ENCODE measurements around the gene ZNF578. TPM values are rescaled to one million over a fixed set of nuclear protein-coding genes. Genes with fewer than 3 reads are reported as not detected.
"Not testable (repeated sequence)": the region's sequence is repeated elsewhere in the genome, so short reads cannot be mapped to it uniquely, and the experiment has no call there.

The ZNF578 gene
- total RNA-seq, 2 experiments from 2014 or later = 1.9 to 3.0 TPM

DNA sequence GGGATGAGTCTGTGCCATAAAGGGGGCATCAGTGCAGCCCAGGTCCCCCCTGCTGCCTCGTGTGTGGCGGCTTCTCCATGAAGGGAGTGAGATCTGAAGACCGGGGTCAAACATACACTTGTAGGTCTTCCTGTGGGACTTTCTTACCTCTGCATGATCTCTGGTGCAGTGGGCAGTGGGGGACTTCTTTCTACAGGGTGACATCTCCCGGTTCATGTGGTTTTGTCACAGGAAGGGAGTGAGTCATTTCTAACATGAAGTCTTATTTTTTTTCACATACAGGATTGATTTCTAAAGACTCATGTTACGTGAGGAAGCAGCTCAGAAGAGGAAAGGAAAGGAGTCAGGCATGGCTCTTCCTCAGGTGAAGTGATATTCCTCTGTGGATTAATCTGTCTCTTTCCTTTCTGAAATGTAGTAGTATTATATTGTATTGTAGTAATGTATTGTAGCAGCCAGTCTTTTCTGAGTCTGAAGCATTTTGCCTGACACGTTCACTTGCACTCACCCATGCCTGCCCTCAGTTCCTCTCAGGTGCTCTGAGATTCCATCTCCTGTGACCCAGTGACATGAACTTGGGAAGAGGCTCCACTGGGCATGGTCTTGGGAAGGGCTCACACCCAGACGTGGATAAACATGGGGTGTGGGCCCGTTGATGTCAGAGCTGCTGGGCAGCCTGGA, 89.8 kb downstream of the ZNF578 start:
- peaks cover 94% of the 10 kb centered on the region for H3K36me3 Mint-ChIP-seq (ENCODE audit: low read depth)
- ChIA-PET CTCF (no interaction called here), POLR2A (no interaction called here)
- peak; percentile 36 for DNase-seq
- H3K4me3 Mint-ChIP-seq = no peak overlapping the region
- H3K9me3 Mint-ChIP-seq = peaks cover 47% of the 10 kb centered on the region
- H3K27ac Mint-ChIP-seq = peak overlapping the region; percentile 58
- H3K4me1 Mint-ChIP-seq = peaks cover 26% of the 10 kb centered on the region
- H3K27me3 Mint-ChIP-seq = no peaks in the 10 kb centered on the region

DNA sequence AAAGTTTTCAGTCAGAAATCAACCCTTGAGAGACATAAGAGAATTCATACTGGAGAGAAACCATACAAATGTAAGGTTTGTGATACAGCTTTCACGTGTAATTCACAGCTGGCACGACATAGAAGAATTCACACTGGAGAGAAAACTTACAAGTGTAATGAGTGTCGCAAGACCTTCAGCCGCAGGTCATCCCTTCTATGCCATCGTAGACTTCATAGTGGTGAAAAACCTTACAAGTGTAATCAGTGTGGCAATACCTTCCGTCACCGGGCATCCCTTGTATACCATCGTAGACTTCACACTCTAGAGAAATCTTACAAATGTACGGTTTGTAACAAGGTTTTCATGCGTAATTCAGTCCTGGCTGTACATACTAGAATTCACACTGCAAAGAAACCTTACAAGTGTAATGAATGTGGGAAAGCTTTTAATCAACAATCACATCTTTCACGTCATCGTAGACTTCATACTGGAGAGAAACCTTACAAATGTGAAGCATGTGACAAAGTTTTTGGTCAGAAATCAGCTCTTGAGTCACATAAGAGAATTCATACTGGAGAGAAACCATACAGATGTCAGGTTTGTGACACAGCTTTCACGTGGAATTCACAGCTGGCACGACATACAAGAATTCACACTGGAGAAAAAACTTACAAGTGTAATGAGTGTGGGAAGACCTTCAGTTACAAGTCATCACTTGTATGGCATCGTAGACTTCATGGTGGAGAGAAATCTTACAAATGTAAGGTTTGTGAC, 101.0 kb downstream of the ZNF578 start:
- POLR2A ChIA-PET = no interaction called here
- CTCF ChIA-PET = no interaction called here
- no peak overlapping the region for H3K4me3 Mint-ChIP-seq
- H3K27ac Mint-ChIP-seq = no peak overlapping the region
- H3K4me1 Mint-ChIP-seq = no peaks in the 10 kb centered on the region
- H3K36me3 Mint-ChIP-seq (ENCODE audit: low read depth) = peaks cover 83% of the 10 kb centered on the region
- DNase-seq = no peak
- no peaks in the 10 kb centered on the region for H3K27me3 Mint-ChIP-seq
- peaks cover 62% of the 10 kb centered on the region for H3K9me3 Mint-ChIP-seq

DNA sequence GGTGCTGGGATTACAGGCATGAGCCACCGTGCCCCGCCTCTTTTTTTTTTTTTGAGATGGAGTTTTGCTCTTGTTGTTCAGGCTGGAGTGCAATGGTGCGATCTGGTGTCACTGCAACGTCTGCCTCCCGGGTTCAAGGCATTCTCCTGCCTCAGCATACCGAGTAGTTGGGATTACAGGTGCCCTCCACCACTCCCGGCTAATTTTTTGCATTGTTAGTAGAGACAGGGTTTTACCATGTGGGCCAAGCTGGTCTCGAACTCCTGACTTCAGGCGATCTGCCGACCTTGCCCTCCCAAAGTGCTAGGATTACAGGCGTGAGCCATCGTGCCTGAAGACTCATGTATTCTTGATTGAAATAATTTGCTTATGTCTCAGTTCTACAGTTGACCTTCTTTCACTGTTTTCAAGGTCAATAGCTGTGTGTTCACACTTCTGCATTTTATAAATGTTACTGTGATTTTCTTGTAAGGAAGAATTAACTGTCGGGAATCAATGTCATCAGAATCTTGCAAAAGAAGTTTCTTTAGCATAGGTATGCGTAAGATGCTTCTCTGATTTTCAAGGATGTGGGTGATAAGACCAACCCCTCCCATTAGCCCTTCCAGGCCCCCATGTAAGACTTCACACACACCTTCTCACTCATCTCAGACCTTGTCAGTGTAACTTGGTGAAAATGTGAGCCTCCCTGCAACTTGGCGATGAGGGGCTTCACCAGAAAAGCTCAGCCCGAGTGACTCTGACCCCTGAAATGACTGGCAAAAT, 104.1 kb downstream of the ZNF578 start:
- H3K27ac Mint-ChIP-seq = no peak overlapping the region
- no peak overlapping the region for H3K4me3 Mint-ChIP-seq
- peaks cover 83% of the 10 kb centered on the region for H3K36me3 Mint-ChIP-seq (ENCODE audit: low read depth)
- POLR2A ChIA-PET = no interaction called here
- CTCF ChIA-PET = interaction anchor here (0.6 to 0.8 kb wide), 3 partner anchors 9 to 421 kb away, joined by 3 to 4 read pairs (median 3); no protein-coding TSS in a partner anchor
- H3K27me3 Mint-ChIP-seq = no peaks in the 10 kb centered on the region
- peaks cover 65% of the 10 kb centered on the region for H3K9me3 Mint-ChIP-seq
- DNase-seq = no peak
- H3K4me1 Mint-ChIP-seq = no peaks in the 10 kb centered on the region

DNA sequence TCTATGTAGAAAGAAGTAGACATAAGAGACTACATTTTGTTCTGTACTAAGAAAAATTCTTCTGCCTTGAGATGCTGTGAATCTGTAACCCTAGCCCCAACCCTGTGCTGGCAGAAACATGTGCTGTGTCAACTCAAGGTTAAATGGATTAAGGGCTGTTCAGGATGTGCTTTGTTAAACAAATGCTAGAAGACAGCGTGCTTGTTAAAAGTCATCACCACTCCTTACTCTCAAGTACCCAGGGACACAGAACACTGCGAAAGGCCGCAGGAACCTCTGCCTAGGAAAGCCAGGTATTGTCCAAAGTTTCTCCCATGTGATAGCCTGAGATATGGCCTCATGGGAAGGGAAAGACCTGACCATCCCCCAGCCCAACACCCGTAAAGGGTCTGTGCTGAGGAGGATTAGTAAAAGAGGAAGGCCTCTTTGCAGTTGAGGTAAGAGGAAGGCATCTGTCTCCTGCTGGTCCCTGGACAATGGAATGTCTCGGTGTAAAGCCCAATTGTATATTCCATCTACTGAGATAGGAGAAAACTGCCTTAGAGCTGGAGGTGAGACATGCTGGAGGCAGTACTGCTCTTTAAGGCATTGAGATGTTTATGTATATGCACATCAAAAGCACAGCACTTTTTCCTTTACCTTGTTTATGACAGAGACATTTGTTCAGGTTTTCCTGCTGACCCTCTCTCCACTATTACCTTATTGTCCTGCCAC, 105.5 kb downstream of the ZNF578 start:
- Mint-ChIP-seq H3K36me3 (ENCODE audit: low read depth) (peaks cover 83% of the 10 kb centered on the region), H3K27ac (peak overlapping the region; percentile 27), H3K9me3 (peaks cover 61% of the 10 kb centered on the region)
- H3K4me1 Mint-ChIP-seq, H3K4me3 Mint-ChIP-seq, H3K27me3 Mint-ChIP-seq, DNase-seq, POLR2A ChIA-PET: not testable (repeated sequence)
- CTCF ChIA-PET = interaction anchor here (0.6 kb wide), 1 partner anchor 327 kb away, joined by 3 read pairs; no protein-coding TSS in a partner anchor

DNA sequence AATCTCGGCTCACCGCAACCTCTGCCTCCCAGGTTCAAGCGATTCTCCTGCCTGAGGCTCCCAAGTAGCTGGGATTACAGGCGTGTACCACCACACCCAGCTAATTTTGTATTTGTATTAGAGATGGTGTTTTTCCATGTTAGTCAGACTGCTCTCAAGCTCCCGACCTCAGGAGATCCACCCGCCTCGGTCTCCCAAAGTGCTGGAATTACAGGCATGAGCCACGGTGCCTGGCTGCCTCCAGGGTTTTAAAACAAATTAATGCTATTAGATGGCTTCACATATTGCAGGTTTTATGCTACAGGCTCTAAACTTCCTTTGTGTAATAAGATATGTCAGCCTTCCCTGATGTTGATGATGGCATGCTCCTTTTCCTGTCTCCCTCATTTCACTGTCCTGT, 108.3 kb downstream of the ZNF578 start:
- Mint-ChIP-seq H3K9me3 (peaks cover 60% of the 10 kb centered on the region), H3K36me3 (ENCODE audit: low read depth) (peaks cover 79% of the 10 kb centered on the region)
- H3K4me3 Mint-ChIP-seq, H3K4me1 Mint-ChIP-seq, DNase-seq, H3K27me3 Mint-ChIP-seq, POLR2A ChIA-PET, H3K27ac Mint-ChIP-seq, CTCF ChIA-PET: not testable (repeated sequence)

Other genes starting within 250 kb of the ZNF578 start
- 10 to 100 TPM; 23.3 to 24.0 TPM for gene ZNF766, start 184.0 kb upstream of the ZNF578 start, total RNA-seq
- 10 to 100 TPM; 17.4 to 18.4 TPM for gene ZNF480, start 156.4 kb upstream of the ZNF578 start, total RNA-seq
- 1 to 10 TPM; 2.1 to 2.8 TPM for gene ZNF610, start 117.3 kb upstream of the ZNF578 start, total RNA-seq
- 10 to 100 TPM; 16.1 to 17.8 TPM for gene ZNF880, start 83.6 kb upstream of the ZNF578 start, total RNA-seq
- 10 to 100 TPM; 19.4 to 19.5 TPM for gene ZNF528, start 55.7 kb upstream of the ZNF578 start, total RNA-seq
- gene ZNF534, start 24.4 kb upstream of the ZNF578 start, total RNA-seq = not detected
- gene ZNF808, start 74.1 kb downstream of the ZNF578 start, total RNA-seq = 10 to 100 TPM; 36.3 to 40.5 TPM
- 10 to 100 TPM; 30.5 to 33.4 TPM for gene ZNF701, start 116.7 kb downstream of the ZNF578 start, total RNA-seq
- 10 to 100 TPM; 57.8 to 60.5 TPM for gene ZNF83, start 184.8 kb downstream of the ZNF578 start, total RNA-seq

Measured in activated CD4-positive, alpha-beta T cell treated with anti-CD3 and anti-CD28 coated beads, Interleukin-2, amount 10 ng/mL, durations not matched to agents 7 days and 5 days (primary cell).